H1 (cell line): ENCODE measurements around the gene ASB14. TPM values are rescaled to one million over a fixed set of nuclear protein-coding genes. Genes with fewer than 3 reads are reported as not detected.
"Not testable (repeated sequence)": the region's sequence is repeated elsewhere in the genome, so short reads cannot be mapped to it uniquely, and the experiment has no call there.

Experiments
- CTCF ChIA-PET: fragments of 300-600 bp; sonication (Branson Sonifier 250); formaldehyde crosslinking; loops from one replicate; lab custom pipeline; 2021; ENCODE audit not compliant: partially characterized antibody; lab: Charles Lee
- POLR2A ChIA-PET: fragments of 300-600 bp; sonication (Branson Sonifier 250); formaldehyde crosslinking; loops from one replicate; lab custom pipeline; 2021; ENCODE audit warnings: inconsistent platforms; ENCODE audit not compliant: partially characterized antibody; lab: Charles Lee
- DNase-seq, 2 experiments: peaks; one replicate each; pipeline versions ENCODE4 v3.0.0 to v3.0.0-alpha.2; 2010 to 2022; ENCODE audit warnings: low spot score in 2 of 2, low read depth in 1 of 2, mixed read lengths in 1 of 2
- FAIRE-seq: peaks from 2 replicates; lab custom pipeline; 2011; peaks lifted over from hg19 to GRCh38; lab: Jason Lieb, UNC
- H2AFZ ChIP-seq: 2 replicates; pipeline ENCODE4 v1.8.1; 2012; ENCODE audit warnings: low read length, inconsistent platforms
- H2AK5ac ChIP-seq: 2 replicates; pipeline ENCODE4 v1.6.1; 2013; ENCODE audit warnings: low read depth, low read length
- H2BK120ac ChIP-seq: replicated peaks from 2 replicates; pipeline ENCODE3; 2013; ENCODE audit warnings: low read depth, low read length, inconsistent platforms
- H2BK12ac ChIP-seq: 2 replicates; pipeline ENCODE4 v1.6.1; 2013; ENCODE audit warnings: low read depth, low read length
- H2BK15ac ChIP-seq: 2 replicates; pipeline ENCODE4 v1.6.1; 2013; ENCODE audit warnings: low read length
- H2BK20ac ChIP-seq: 2 replicates; pipeline ENCODE4 v1.6.1; 2013; ENCODE audit warnings: low read length
- H2BK5ac ChIP-seq: 2 replicates; pipeline ENCODE4 v1.6.1; 2013; ENCODE audit warnings: low read depth, low read length
- H3K14ac ChIP-seq: 2 replicates; pipeline ENCODE4 v1.6.1; 2013; ENCODE audit warnings: inconsistent platforms; ENCODE audit not compliant: insufficient read length
- H3K18ac ChIP-seq: 2 replicates; pipeline ENCODE4 v1.6.1; 2013; ENCODE audit warnings: low read length; ENCODE audit errors: extremely low read depth
- H3K23ac ChIP-seq: 2 replicates; pipeline ENCODE4 v1.6.1; 2013; ENCODE audit warnings: inconsistent platforms; ENCODE audit not compliant: insufficient read length
- H3K23me2 ChIP-seq: 2 replicates; pipeline ENCODE4 v1.6.1; 2013; ENCODE audit warnings: low read depth, low read length
- H3K27ac ChIP-seq: 2 replicates; pipeline ENCODE4 v1.6.1; 2011; ENCODE audit warnings: low read depth, low read length, inconsistent platforms
- H3K27me3 ChIP-seq, 4 experiments: replicated peaks in 1 of 4; 1 replicate in 1 of 4; 2 replicates in 3 of 4; pipeline versions ENCODE4 v1.6.1 to v1.8.1; 2011 to 2013; ENCODE audit warnings: low read length in 3 of 4, mild to moderate bottlenecking in 3 of 4, inconsistent platforms in 2 of 4, mixed read lengths in 2 of 4, moderate library complexity in 1 of 4; ENCODE audit not compliant: control insufficient read depth in 3 of 4, insufficient read depth in 3 of 4; ENCODE audit errors: extremely low read depth in 1 of 4
- H3K36me3 ChIP-seq, 4 experiments: 2 replicates each; pipeline versions ENCODE4 v1.6.1 to v1.8.1; 2011 to 2013; ENCODE audit warnings: mild to moderate bottlenecking in 4 of 4, low read length in 3 of 4, moderate library complexity in 2 of 4, control low read depth in 1 of 4, inconsistent platforms in 1 of 4; ENCODE audit not compliant: insufficient read depth in 4 of 4, control insufficient read depth in 2 of 4
- H3K4ac ChIP-seq: replicated peaks from 2 replicates; pipeline ENCODE3; 2013; ENCODE audit warnings: low read length, low read depth, mixed read lengths, inconsistent platforms; ENCODE audit not compliant: insufficient read length
- H3K4me1 ChIP-seq, 4 experiments: replicated peaks in 1 of 4; 1 replicate in 1 of 4; 2 replicates in 3 of 4; pipeline versions ENCODE4 v1.6.1 to v1.8.1; 2011 to 2013; ENCODE audit warnings: low read length in 3 of 4, inconsistent platforms in 2 of 4, mixed read lengths in 1 of 4; ENCODE audit not compliant: insufficient read depth in 4 of 4, control insufficient read depth in 3 of 4
- H3K4me2 ChIP-seq, 2 experiments: 2 replicates each; pipeline versions ENCODE4 v1.6.1 to v1.8.1; 2011 to 2013; ENCODE audit warnings: low read depth in 2 of 2, low read length in 2 of 2, control low read depth in 1 of 2, inconsistent platforms in 1 of 2, mild to moderate bottlenecking in 1 of 2; ENCODE audit not compliant: insufficient read depth in 1 of 2
- H3K4me3 ChIP-seq, 4 experiments: fragments of 200-600, 300-600 bp in 1 of 4; sonication (generic), shearing (Covaris generic), sonication (Bioruptor Twin) in 1 of 4; 2 replicates each; pipeline versions ENCODE4 v1.5.1 to v1.8.1; 2011 to 2016; ENCODE audit warnings: low read length in 4 of 4, low read depth in 3 of 4, control low read depth in 2 of 4, inconsistent platforms in 2 of 4, mild to moderate bottlenecking in 2 of 4, mixed read lengths in 1 of 4, moderate library complexity in 1 of 4; ENCODE audit not compliant: insufficient read depth in 2 of 4; ENCODE audit errors: extremely low read depth in 1 of 4
- H3K56ac ChIP-seq: replicated peaks from 2 replicates; pipeline ENCODE3; 2013; ENCODE audit warnings: low read depth, mild to moderate bottlenecking, mixed read lengths, low read length, inconsistent platforms; ENCODE audit not compliant: insufficient read length
- H3K79me1 ChIP-seq: 2 replicates; pipeline ENCODE4 v1.6.1; 2013; ENCODE audit warnings: low read depth, low read length, control low read depth
- H3K79me2 ChIP-seq, 2 experiments: 2 replicates each; pipeline versions ENCODE4 v1.6.1 to v1.8.1; 2012 to 2013; ENCODE audit warnings: low read length in 2 of 2, mild to moderate bottlenecking in 2 of 2, inconsistent platforms in 1 of 2; ENCODE audit not compliant: insufficient read depth in 2 of 2, control insufficient read depth in 1 of 2
- H3K9ac ChIP-seq, 4 experiments: replicated peaks in 1 of 4; 1 replicate in 1 of 4; 2 replicates in 3 of 4; pipeline versions ENCODE4 v1.6.1 to v1.8.1; 2011 to 2013; ENCODE audit warnings: low read depth in 3 of 4, low read length in 3 of 4, control low read depth in 2 of 4, mild to moderate bottlenecking in 2 of 4, moderate library complexity in 2 of 4, inconsistent platforms in 1 of 4; ENCODE audit errors: extremely low read depth in 1 of 4
- H3K9me3 ChIP-seq, 2 experiments: 2 replicates each; pipeline versions ENCODE4 v1.6.1 to v1.8.1; 2012 to 2013; ENCODE audit warnings: mild to moderate bottlenecking in 2 of 2, moderate library complexity in 2 of 2, control low read depth in 1 of 2, inconsistent platforms in 1 of 2, low read depth in 1 of 2, low read length in 1 of 2, mixed read lengths in 1 of 2; ENCODE audit not compliant: insufficient read depth in 2 of 2
- H4K20me1 ChIP-seq, 2 experiments: replicated peaks in 1 of 2; 2 replicates each; pipeline versions ENCODE3 to v1.8.1; 2011 to 2013; ENCODE audit warnings: inconsistent platforms in 2 of 2, low read length in 2 of 2, mild to moderate bottlenecking in 1 of 2; ENCODE audit not compliant: insufficient read depth in 2 of 2, control insufficient read depth in 1 of 2
- H4K5ac ChIP-seq: 2 replicates; pipeline ENCODE4 v1.6.1; 2013; ENCODE audit warnings: low read length, low read depth, mixed read lengths, inconsistent platforms; ENCODE audit not compliant: insufficient read length
- H4K8ac ChIP-seq: 2 replicates; pipeline ENCODE4 v1.8.0; 2013; ENCODE audit warnings: mild to moderate bottlenecking, moderate library complexity, low read length, inconsistent platforms; ENCODE audit not compliant: insufficient read depth; ENCODE audit errors: extremely low read depth
- H4K91ac ChIP-seq: replicated peaks from 2 replicates; pipeline ENCODE3; 2013; ENCODE audit warnings: low read length, mixed read lengths, inconsistent platforms; ENCODE audit not compliant: insufficient read length
- WGBS, 2 experiments: shearing (Covaris generic) in 1 of 2; methylation state at CpG; one replicate each; pipeline versions ENCODE4 v1.1.6 to v1.1.7; 2013 to 2015; ENCODE audit warnings: low lambda C conversion rate in 2 of 2, mixed read lengths in 2 of 2, inconsistent platforms in 1 of 2, low coverage in 1 of 2, missing lambda C conversion rate in 1 of 2; ENCODE audit not compliant: insufficient replicate concordance in 2 of 2, insufficient coverage in 1 of 2, insufficient read length in 1 of 2; ENCODE audit errors: extremely low coverage in 1 of 2, missing lambda C conversion rate in 1 of 2; 5-methylcytosine and 5-hydroxymethylcytosine counted together
- polyA plus RNA-seq, 7 experiments: library from polyadenylated mRNA; depleted of rRNA in 3 of 7; stranded (reverse) in 5 of 7; unstranded in 2 of 7; fragments of >200 nt in 5 of 7; fragments of 200-250 nt in 2 of 7; gene quantifications; 1 replicate in 5 of 7; 2 replicates in 1 of 7; 4 replicates in 1 of 7; pipeline versions ENCODE4 v1.2.1 to v1.2.3, GENCODE V29; 2011 to 2013; ENCODE audit warnings: missing spikeins in 2 of 7, mixed read lengths in 2 of 7
- total RNA-seq: library from RNA; stranded (reverse); fragmentation: NEBNext Ultra II Directional; extraction: Animal tissue kit (Norgen Biotek cat#: 25700); gene quantifications from 2 replicates; pipeline ENCODE4 v1.2.1, GENCODE V29; 2021

Gene ASB14
- total and polyA plus RNA-seq, 2 of the 8 experiments (the other 6 are each of a cell fraction or from before 2014, with no cell fraction given), result not detected

DNA sequence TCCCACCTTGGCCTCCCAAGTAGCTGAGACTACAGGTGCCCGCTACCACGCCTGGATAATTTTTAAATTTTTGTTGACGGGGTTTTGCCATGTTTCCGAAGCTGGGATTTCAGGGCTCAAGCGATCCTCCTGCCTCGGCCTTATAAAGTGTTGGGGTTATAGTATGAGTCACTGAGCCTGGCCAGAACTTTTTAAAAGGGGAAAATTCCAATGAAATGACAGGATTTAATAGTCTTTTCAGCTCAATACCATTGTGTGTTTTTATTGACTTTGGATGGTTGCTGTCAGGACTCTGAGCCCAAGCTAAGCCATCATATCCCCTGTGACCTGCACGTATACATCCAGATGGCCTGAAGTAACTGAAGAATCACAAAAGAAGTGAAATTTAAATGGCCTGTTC, 11.0 kb upstream of the ASB14 start:
- not testable (repeated sequence) for FAIRE-seq, H3K27ac ChIP-seq
- WGBS, 2 experiments, result 95% methylated on average over 7 of the region's 7 CpGs; no CpG with 5 or more reads in 1 of the 2 experiments

More for the DNA sequence above, 11.0 kb upstream of the ASB14 start:
- H4K5ac ChIP-seq, H2BK12ac ChIP-seq, H3K23ac ChIP-seq, H3K27me3 ChIP-seq, H2BK20ac ChIP-seq, H3K4ac ChIP-seq, H2BK15ac ChIP-seq, H3K56ac ChIP-seq, H3K18ac ChIP-seq, H4K91ac ChIP-seq, H3K79me2 ChIP-seq, H3K23me2 ChIP-seq, H3K4me2 ChIP-seq, H4K8ac ChIP-seq, H3K4me3 ChIP-seq, H2BK5ac ChIP-seq, H3K79me1 ChIP-seq, H3K9me3 ChIP-seq, H3K14ac ChIP-seq, CTCF ChIA-PET, H2BK120ac ChIP-seq, H3K4me1 ChIP-seq, H4K20me1 ChIP-seq, H3K9ac ChIP-seq, H3K36me3 ChIP-seq, POLR2A ChIA-PET, DNase-seq, H2AK5ac ChIP-seq: not testable (repeated sequence)
- 0 out of 2 replicates have a peak overlapping the region, but pooled peaks have one; percentile 7 for H2AFZ ChIP-seq
